Hepatic stellate cell (primary cell): Measurements from ENCODE around the gene MRPL18.

Source experiments
- DNase-seq: peaks from one replicate; pipeline ENCODE4 v3.0.0; 2011; ENCODE audit warnings: low spot score

Gene MRPL18

GRCh38 chr6:159844737-159845645 is 54.7 kb downstream of the MRPL18 start:
- DNase-seq, result no peak
